Left lung (tissue), 10 donors: Measurements from ENCODE around the gene RASAL1. TPM values are rescaled to one million over a fixed set of nuclear protein-coding genes. Genes with fewer than 3 reads are reported as not detected.

Experiments used
- ATAC-seq: fragments of 200-7000 bp; cut with Tn5 transposase; one replicate; pipeline ENCODE4 v1.9.1; 2020; ENCODE audit warnings: moderate library complexity
- DNase-seq, 4 donors: peaks; one replicate each; pipeline ENCODE4 v3.0.0-alpha.2; 2013 to 2020
- H3K27ac ChIP-seq, 2 donors: fragments of 200-600 bp; sonication (generic) in 1 of 2; one replicate each; pipeline versions ENCODE4 v1.5.0 to v1.8.0; 2020 to 2021
- H3K27me3 ChIP-seq, 2 donors: fragments of 200-600 bp; sonication (generic) in 1 of 2; one replicate each; pipeline versions ENCODE4 v1.5.0 to v1.8.0; 2020 to 2021
- H3K36me3 ChIP-seq, 2 donors: fragments of 200-600 bp; sonication (generic) in 1 of 2; one replicate each; pipeline versions ENCODE4 v1.5.0 to v1.8.0; 2020 to 2021
- H3K4me1 ChIP-seq, 2 donors: fragments of 200-600 bp; one replicate each; pipeline ENCODE4 v1.8.0; 2021
- H3K4me3 ChIP-seq, 2 donors: fragments of 200-600 bp; sonication (generic) in 1 of 2; one replicate each; pipeline versions ENCODE4 v1.5.0 to v1.8.0; 2020 to 2021; ENCODE audit warnings: mild to moderate bottlenecking in 1 of 2
- H3K9me3 ChIP-seq, 2 donors: fragments of 200-600 bp; sonication (generic) in 1 of 2; one replicate each; pipeline versions ENCODE4 v1.5.0 to v1.8.0; 2020 to 2021
- CTCF ChIP-seq, 2 donors: fragments of 200-600 bp; sonication (generic) in 1 of 2; IDR thresholded peaks; one replicate each; pipeline versions ENCODE4 v1.5.0 to v1.8.0; 2021; ENCODE audit warnings: antibody characterized with exemption in 2 of 2
- intact Hi-C, 2 donors: fragments of 100-400 bp; cut with DNase I; formaldehyde crosslinking; loops; one replicate each; pipeline versions ENCODE4 v1.11.2 to v1.14.2; 2022
- polyA plus RNA-seq, 6 donors: library from polyadenylated mRNA; unstranded; fragments of 120-200 nt; gene quantifications; one replicate each; pipeline ENCODE4 v1.2.1, GENCODE V29; 2013; ENCODE audit not compliant: insufficient read length in 6 of 6
- total RNA-seq, 2 donors: library from RNA; stranded (reverse); fragmentation: NEBNext Ultra II Directional; extraction: Animal tissue kit (Norgen Biotek cat#: 25700); gene quantifications; one replicate each; pipeline ENCODE4 v1.2.1, GENCODE V29; 2021
- donor health status: DM: no; HTN: yes; CAD: no.
- donor health status: DM: no; HTN: no; CAD: no.

RASAL1 gene
- total and polyA plus RNA-seq, 8 donors: 0.16 to 0.46 (median 0.24) TPM

DNA sequence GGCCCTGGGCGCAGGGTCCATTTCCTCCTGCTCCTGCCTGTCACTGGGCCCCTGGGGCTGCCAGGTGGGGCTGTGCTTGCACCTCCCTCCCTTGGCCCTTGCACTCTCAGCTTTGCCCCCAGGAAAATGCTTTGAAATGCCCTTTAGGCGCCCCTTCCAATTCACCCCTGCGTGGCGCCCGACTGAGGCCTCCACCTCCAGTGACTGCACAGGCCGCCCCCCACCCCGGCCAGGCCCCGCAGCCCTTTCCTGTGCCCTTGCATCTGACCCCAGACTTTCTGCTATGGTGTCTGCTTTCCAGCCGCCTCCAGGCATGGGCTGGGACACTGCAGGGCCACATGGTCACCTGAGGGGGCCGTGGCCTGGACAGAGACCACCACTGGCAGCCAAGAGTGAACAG lies 32.3 kb upstream of the RASAL1 start:
- no peak overlapping the region for H3K4me3 ChIP-seq
- no peak overlapping the region for H3K27ac ChIP-seq
- H3K27me3 ChIP-seq: no peaks in the 10 kb centered on the region
- no peaks in the 10 kb centered on the region for H3K4me1 ChIP-seq
- no peak for TF ChIP-seq CTCF (IDR thresholded peaks at IDR 0.05)
- intact Hi-C loops: no loop called here
- no peaks in the 10 kb centered on the region for H3K9me3 ChIP-seq
- H3K36me3 ChIP-seq: peaks cover 0 to 100% of the 10 kb centered on the region in 2 donors
- DNase-seq: no peak
- ATAC-seq: no peak

- DNase-seq: no peak
- no peak for TF ChIP-seq CTCF (IDR thresholded peaks at IDR 0.05)
- Histone ChIP-seq H3K36me3 (peaks cover 0 to 100% of the 10 kb centered on the region in 2 donors), H3K4me3 (no peak overlapping the region), H3K4me1 (no peaks in the 10 kb centered on the region), H3K9me3 (no peaks in the 10 kb centered on the region), H3K27ac (no peak overlapping the region), H3K27me3 (no peaks in the 10 kb centered on the region)
- intact Hi-C loops: no loop called here
- ATAC-seq: no peak
These were observed 30.2 kb upstream of the RASAL1 start for GRCh38 chr12:113165521-113166450.

- intact Hi-C loops: no loop called here
- DNase-seq (no peak), ATAC-seq (no peak)
- peaks cover 0 to 100% of the 10 kb centered on the region in 2 donors for H3K36me3 ChIP-seq
- H3K4me3 ChIP-seq: no peak overlapping the region
- no peaks in the 10 kb centered on the region for H3K27me3 ChIP-seq
- TF ChIP-seq CTCF (IDR thresholded peaks at IDR 0.05): no peak
- no peak overlapping the region for H3K27ac ChIP-seq
- H3K4me1 ChIP-seq: no peaks in the 10 kb centered on the region
- H3K9me3 ChIP-seq: no peaks in the 10 kb centered on the region
These were observed 28.5 kb upstream of the RASAL1 start for GRCh38 chr12:113164014-113164413.

DNA sequence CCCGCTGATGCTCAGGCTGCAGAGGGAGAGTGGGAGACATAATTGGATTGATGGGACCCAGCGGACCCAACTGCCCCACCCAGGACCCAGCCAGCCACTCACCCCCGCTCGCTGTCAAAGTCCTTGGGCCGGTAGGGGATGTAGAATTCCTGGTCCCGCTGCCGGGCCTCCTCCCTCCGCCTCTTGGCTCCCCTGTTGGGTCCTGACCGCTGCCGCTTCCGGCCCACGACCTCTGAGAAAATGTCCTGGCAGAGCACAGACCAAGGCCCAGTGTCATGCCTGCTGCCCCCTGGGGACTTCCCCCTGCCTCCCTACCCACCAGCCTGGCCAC lies 27.4 kb upstream of the RASAL1 start:
- TF ChIP-seq CTCF (IDR thresholded peaks at IDR 0.05): no peak
- Histone ChIP-seq H3K4me1 (no peaks in the 10 kb centered on the region), H3K4me3 (no peak overlapping the region), H3K27me3 (no peaks in the 10 kb centered on the region), H3K36me3 (peaks cover 0 to 100% of the 10 kb centered on the region in 2 donors), H3K27ac (no peak overlapping the region), H3K9me3 (no peaks in the 10 kb centered on the region)
- intact Hi-C loops: no loop called here
- ATAC-seq: no peak
- no peak for DNase-seq

DNA sequence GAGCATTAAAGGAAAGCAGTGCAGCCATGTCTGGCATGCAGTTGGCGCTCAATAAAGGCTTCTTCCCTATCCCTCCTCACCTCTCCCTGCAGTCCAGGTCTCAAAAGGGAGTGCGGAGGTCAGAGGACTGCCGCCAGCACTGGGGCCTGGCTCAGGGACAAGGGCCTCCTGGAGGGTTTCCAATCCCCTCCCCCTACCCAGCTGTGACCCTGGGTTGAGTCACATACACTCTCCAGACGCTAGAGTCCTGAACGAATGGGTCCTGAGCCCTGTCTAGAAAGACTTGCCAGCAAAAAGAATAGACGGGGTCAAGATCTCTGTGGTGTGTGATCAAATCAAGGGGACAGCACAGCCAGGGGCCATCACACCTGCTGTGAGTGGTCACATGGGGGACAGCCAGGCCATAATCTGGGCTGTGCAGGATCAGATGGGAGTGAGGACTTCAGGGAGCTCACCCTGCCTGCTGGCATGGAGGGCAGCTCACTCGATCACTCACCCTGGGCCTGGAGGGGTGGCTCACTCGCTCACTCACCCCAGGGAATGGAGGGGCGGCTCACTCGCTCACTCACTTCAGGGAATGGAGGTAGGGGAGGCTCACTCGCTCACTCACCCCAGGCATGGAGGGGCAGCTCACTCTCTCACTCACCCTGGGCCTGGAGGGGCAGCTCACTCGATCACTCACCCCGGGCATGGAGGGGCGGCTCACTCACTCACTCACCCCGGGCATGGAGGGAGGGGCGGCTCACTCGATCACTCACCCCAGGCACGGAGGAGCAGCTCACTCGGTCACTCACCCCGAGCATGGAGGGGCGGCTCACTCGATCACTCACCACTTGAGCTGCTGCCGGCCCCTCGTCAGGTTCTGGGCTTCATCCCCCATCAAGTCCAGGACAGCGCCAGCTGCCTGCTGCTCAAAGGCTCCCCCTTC lies 26.8 kb upstream of the RASAL1 start:
- Histone ChIP-seq H3K4me1 (no peaks in the 10 kb centered on the region), H3K36me3 (peaks cover 0 to 100% of the 10 kb centered on the region in 2 donors), H3K9me3 (no peaks in the 10 kb centered on the region), H3K27ac (no peak overlapping the region), H3K4me3 (no peak overlapping the region), H3K27me3 (no peaks in the 10 kb centered on the region)
- no peak for TF ChIP-seq CTCF (IDR thresholded peaks at IDR 0.05)
- intact Hi-C loops: no loop called here
- no peak for ATAC-seq
- no peak for DNase-seq
